GM12878 (cell line): ENCODE measurements around the gene MANBA. TPM values are rescaled to one million over a fixed set of nuclear protein-coding genes. Genes with fewer than 3 reads are reported as not detected.

Source experiments
- ATAC-seq: fragments of 200-7000 bp; cut with Tn5 transposase; 3 replicates; pipeline ENCODE4 v1.9.1; 2020; ENCODE audit warnings: mild to moderate bottlenecking, moderate library complexity
- BruUV-seq: library from RNA; stranded (reverse); fragments of 400-500 nt; replicated peaks from 2 replicates; lab custom pipeline; 2021; lab: Mats Ljungman, UMichigan
- CTCF ChIA-PET: fragments of 300-600 bp; sonication (Branson Sonifier 250); formaldehyde crosslinking; extraction: SDS; loops from one replicate; lab custom pipeline; 2021; ENCODE audit warnings: inconsistent platforms; lab: Yijun Ruan, JAX
- POLR2A ChIA-PET: fragments of 350-600 bp; formaldehyde crosslinking; extraction: SDS; loops from one replicate; lab custom pipeline; 2021; ENCODE audit warnings: inconsistent platforms; lab: Charles Lee
- RAD21 ChIA-PET: fragments of 300-600 bp; sonication (Branson Sonifier 250); formaldehyde crosslinking; loops from one replicate; lab custom pipeline; 2023; ENCODE audit warnings: antibody characterized with exemption; ENCODE audit not compliant: unreplicated experiment; lab: Charles Lee
- SMC1A ChIA-PET: fragments of 300-600 bp; sonication (Branson Sonifier 250); formaldehyde crosslinking; loops from one replicate; lab custom pipeline; 2023; ENCODE audit not compliant: unreplicated experiment, uncharacterized antibody; lab: Charles Lee
- DNase-seq: peaks from one replicate; pipeline ENCODE4 v3.0.0-alpha.2; 2011; ENCODE audit warnings: low read depth, low spot score
- FAIRE-seq: peaks from 3 replicates; lab custom pipeline; 2011; peaks lifted over from hg19 to GRCh38; lab: Jason Lieb, UNC
- H2AFZ ChIP-seq: 2 replicates; pipeline ENCODE4 v1.6.0; 2011; ENCODE audit warnings: low read depth, low read length, control low read depth; ENCODE audit not compliant: control insufficient read depth
- H3K27ac ChIP-seq: 2 replicates; pipeline ENCODE4 v1.5.1; 2011; ENCODE audit warnings: control low read depth; ENCODE audit not compliant: control insufficient read depth, insufficient read depth
- H3K27me3 ChIP-seq, 2 experiments: replicated peaks in 1 of 2; 2 replicates each; pipeline versions ENCODE4 v1.6.0 to v1.6.1; 2011; ENCODE audit warnings: low read length in 1 of 2; ENCODE audit not compliant: control insufficient read depth in 2 of 2, insufficient read depth in 2 of 2
- H3K36me3 ChIP-seq, 2 experiments: 2 replicates each; pipeline ENCODE4 v1.5.1; 2011; ENCODE audit warnings: low read length in 1 of 2; ENCODE audit not compliant: control insufficient read depth in 2 of 2, insufficient read depth in 2 of 2
- H3K4me1 ChIP-seq: 2 replicates; pipeline ENCODE4 v1.6.1; 2011; ENCODE audit warnings: mild to moderate bottlenecking, low read length, moderate library complexity, mixed read lengths; ENCODE audit not compliant: control insufficient read depth, insufficient read depth
- H3K4me2 ChIP-seq: 2 replicates; pipeline ENCODE4 v1.6.0; 2011; ENCODE audit warnings: control low read depth; ENCODE audit not compliant: control insufficient read depth, insufficient read depth
- H3K4me3 ChIP-seq: fragments of 200-600 bp; sonication (generic); 2 replicates; pipeline ENCODE4 v1.5.1; 2016
- H3K79me2 ChIP-seq: 2 replicates; pipeline ENCODE4 v1.6.0; 2011; ENCODE audit warnings: low read length; ENCODE audit not compliant: control insufficient read depth, insufficient read depth
- H3K9ac ChIP-seq: 2 replicates; pipeline ENCODE4 v1.8.0; 2011; ENCODE audit warnings: low read length, control low read depth, mixed read lengths; ENCODE audit not compliant: control insufficient read depth, insufficient read depth
- H3K9me3 ChIP-seq: replicated peaks from 3 replicates; pipeline ENCODE4 v1.5.1; 2011; ENCODE audit warnings: mild to moderate bottlenecking, low read length; ENCODE audit not compliant: control insufficient read depth, insufficient read depth
- H4K20me1 ChIP-seq: 2 replicates; pipeline ENCODE4 v1.6.0; 2011; ENCODE audit not compliant: control insufficient read depth, insufficient read depth
- CBX5 ChIP-seq: sonication (generic); IDR thresholded peaks from 2 replicates; pipeline ENCODE4 v1.6.1; 2016; ENCODE audit warnings: low read depth, moderate library complexity, mild to moderate bottlenecking, inconsistent platforms
- CREB1 ChIP-seq: IDR thresholded peaks from 2 replicates; pipeline ENCODE4 v1.6.1; 2012; ENCODE audit warnings: low read depth, mild to moderate bottlenecking, inconsistent platforms
- ETV6 ChIP-seq, 2 experiments: fragments of 450-650 bp in 1 of 2; IDR thresholded peaks in 1 of 2; conservative IDR thresholded peaks in 1 of 2; 2 replicates each; pipeline ENCODE4 v1.6.1; 2014; ENCODE audit warnings: antibody characterized with exemption in 1 of 2, borderline replicate concordance in 1 of 2, low read depth in 1 of 2, mild to moderate bottlenecking in 1 of 2, moderate library complexity in 1 of 2
- JUNB ChIP-seq: IDR thresholded peaks from 2 replicates; pipeline ENCODE4 v1.6.1; 2016; ENCODE audit warnings: antibody characterized with exemption, mild to moderate bottlenecking
- MEF2B ChIP-seq: fragments of 450-650 bp; IDR thresholded peaks from 2 replicates; pipeline ENCODE4 v1.6.1; 2018; ENCODE audit warnings: mild to moderate bottlenecking, moderate library complexity; ENCODE audit not compliant: partially characterized antibody, poor library complexity, severe bottlenecking
- NBN ChIP-seq: fragments of 450-650 bp; IDR thresholded peaks from 2 replicates; pipeline ENCODE4 v1.6.1; 2016
- NFXL1 ChIP-seq: fragments of 450-650 bp; IDR thresholded peaks from 2 replicates; pipeline ENCODE4 v1.6.1; 2017; ENCODE audit warnings: antibody characterized with exemption, mild to moderate bottlenecking, borderline replicate concordance
- PKNOX1 ChIP-seq: fragments of 450-650 bp; IDR thresholded peaks from 2 replicates; pipeline ENCODE4 v1.6.1; 2016; ENCODE audit warnings: mild to moderate bottlenecking
- POU2F2 ChIP-seq: IDR thresholded peaks from 3 replicates; pipeline ENCODE4 v1.6.1; 2011; ENCODE audit warnings: low read depth, mild to moderate bottlenecking, low read length, borderline replicate concordance
- RAD21 ChIP-seq: IDR thresholded peaks from 2 replicates; pipeline ENCODE4 v1.6.1; 2011; ENCODE audit warnings: mild to moderate bottlenecking, low read depth, low read length, moderate library complexity; ENCODE audit not compliant: insufficient read depth
- RUNX3 ChIP-seq: IDR thresholded peaks from 2 replicates; pipeline ENCODE4 v1.6.1; 2012; ENCODE audit warnings: low read length, inconsistent platforms
- SMAD1 ChIP-seq: fragments of 450-650 bp; IDR thresholded peaks from 2 replicates; pipeline ENCODE4 v1.6.1; 2018; ENCODE audit warnings: mild to moderate bottlenecking, low read depth; ENCODE audit not compliant: partially characterized antibody
- SP1 ChIP-seq: IDR thresholded peaks from one replicate; pipeline ENCODE4 v1.6.1; 2011; ENCODE audit warnings: low read depth, low read length
- WGBS: methylation state at CpG from one replicate; pipeline ENCODE4 v1.1.6; 2016; ENCODE audit warnings: low lambda C conversion rate; ENCODE audit not compliant: insufficient replicate concordance, insufficient coverage; ENCODE audit errors: missing lambda C conversion rate; 5-methylcytosine and 5-hydroxymethylcytosine counted together
- in situ Hi-C: fragments of 300-500 bp; cut with MboI; formaldehyde crosslinking; loops from 9 replicates; pipeline ENCODE4 v1.14.3; 2018; ENCODE audit warnings: mixed read lengths
- intact Hi-C: fragments of 100-400 bp; cut with micrococcal nuclease; formaldehyde crosslinking; loops from one replicate; pipeline ENCODE4 v1.14.2; 2022; ENCODE audit not compliant: unreplicated experiment
- polyA plus RNA-seq, 11 experiments: library from polyadenylated mRNA; depleted of rRNA in 4 of 11; unstranded in 6 of 11; stranded (reverse) in 5 of 11; fragments of >200 nt; fragmentation: Nextera tagmentation in 4 of 11; fragmentation: Illumina TruSeq in 1 of 11; extraction: Ambion mirVana in 4 of 11; extraction: Trizol in 1 of 11; gene quantifications; 1 replicate in 1 of 11; 2 replicates in 10 of 11; pipeline versions ENCODE4 v1.2.1 to v1.2.3, GENCODE V29; 2011 to 2016; ENCODE audit warnings: inconsistent platforms in 2 of 11, missing spikeins in 2 of 11, low read depth in 1 of 11
- total RNA-seq, 4 experiments: library from RNA; depleted of rRNA in 3 of 4; stranded (reverse); fragments of >200 nt in 3 of 4; fragmentation: Illumina TruSeq in 1 of 4; extraction: Trizol in 1 of 4; gene quantifications; 2 replicates each; pipeline versions ENCODE4 v1.2.1 to v1.2.3, GENCODE V29; 2013 to 2021
- TF ChIP-seq, protein P1 (sequence below): fragments of 450-650 bp; IDR thresholded peaks from 2 replicates; pipeline ENCODE4 v1.6.1; 2017; ENCODE audit warnings: low read depth, mild to moderate bottlenecking, moderate library complexity
- TF ChIP-seq, protein P2 (sequence below): IDR thresholded peaks from 2 replicates; pipeline ENCODE4 v1.6.1; 2012; ENCODE audit warnings: low read length, inconsistent platforms
- TF ChIP-seq, protein P3 (sequence below): fragments of 450-650 bp; IDR thresholded peaks from 2 replicates; pipeline ENCODE4 v1.6.1; 2017; ENCODE audit warnings: mild to moderate bottlenecking, low read depth, inconsistent platforms; ENCODE audit not compliant: poor library complexity, severe bottlenecking

The MANBA gene
- total and polyA plus RNA-seq, 10 of the 15 experiments (the other 5 are each of a cell fraction or from before 2014, with no cell fraction given), result 3.8 to 19.0 (median 12.5) TPM

GRCh38 chr4:102685768-102686167 lies 75.0 kb downstream of the MANBA start (continued):
- TF ChIP-seq, protein P1, sequence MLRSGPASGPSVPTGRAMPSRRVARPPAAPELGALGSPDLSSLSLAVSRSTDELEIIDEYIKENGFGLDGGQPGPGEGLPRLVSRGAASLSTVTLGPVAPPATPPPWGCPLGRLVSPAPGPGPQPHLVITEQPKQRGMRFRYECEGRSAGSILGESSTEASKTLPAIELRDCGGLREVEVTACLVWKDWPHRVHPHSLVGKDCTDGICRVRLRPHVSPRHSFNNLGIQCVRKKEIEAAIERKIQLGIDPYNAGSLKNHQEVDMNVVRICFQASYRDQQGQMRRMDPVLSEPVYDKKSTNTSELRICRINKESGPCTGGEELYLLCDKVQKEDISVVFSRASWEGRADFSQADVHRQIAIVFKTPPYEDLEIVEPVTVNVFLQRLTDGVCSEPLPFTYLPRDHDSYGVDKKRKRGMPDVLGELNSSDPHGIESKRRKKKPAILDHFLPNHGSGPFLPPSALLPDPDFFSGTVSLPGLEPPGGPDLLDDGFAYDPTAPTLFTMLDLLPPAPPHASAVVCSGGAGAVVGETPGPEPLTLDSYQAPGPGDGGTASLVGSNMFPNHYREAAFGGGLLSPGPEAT, result no peak

GRCh38 chr4:102684610-102685052 lies 76.1 kb downstream of the MANBA start:
- Histone ChIP-seq H3K9me3 (no peaks in the 10 kb centered on the region), H3K79me2 (peaks cover 6% of the 10 kb centered on the region), H3K27ac (peak overlapping the region; percentile 1; the same call in 1 of the 2 replicates), H3K4me1 (peaks cover 34% of the 10 kb centered on the region), H4K20me1 (no peaks in the 10 kb centered on the region), H3K9ac (no peak overlapping the region), H3K27me3 (no peaks in the 10 kb centered on the region), H2AFZ (no peak overlapping the region), H3K4me3 (0 out of 2 replicates have a peak overlapping the region, but pooled peaks have one; percentile 6), H3K36me3 (peaks cover 0 to 3% of the 10 kb centered on the region in 2 experiments; a peak in 2 of 4 replicates), H3K4me2 (peak overlapping the region; percentile 44)
- POLR2A ChIA-PET, result interaction anchor here (1.7 kb wide), 1 partner anchor 12 kb away, joined by 5 read pairs; no protein-coding TSS in a partner anchor
- intact Hi-C loops (loop anchor here (10.0 kb wide), 1 partner anchor 410 kb away; the partner anchor contains the start of gene BDH2), in situ Hi-C loops (no loop called here)
- RAD21 ChIA-PET, result interaction anchor here (0.9 to 3.5 kb wide), 3 partner anchors 30 to 143 kb away, joined by 3 to 27 read pairs (median 7); partner anchors contain the start of genes MANBA and UBE2D3
- FAIRE-seq (no peak), ATAC-seq (peak; percentile 48), DNase-seq (peak; percentile 37)
- BruUV-seq, result no TSS peak
- WGBS, result 68% methylated on average over 4 of the region's 4 CpGs
- SMC1A ChIA-PET, result interaction anchor here (0.7 to 2.7 kb wide), 5 partner anchors 9 to 138 kb away, joined by 3 to 9 read pairs (median 5); no protein-coding TSS in a partner anchor
- CTCF ChIA-PET, result interaction anchor here (2.1 kb wide), 1 partner anchor 8 kb away, joined by 5 read pairs; no protein-coding TSS in a partner anchor
- TF ChIP-seq RUNX3 (peak; percentile 81), ETV6 (conservative IDR thresholded peaks at IDR 0.05 in 1 of 2, IDR thresholded peaks at IDR 0.05 in 1 of 2; ENCODE audit: borderline replicate concordance in 1 of 2, low read depth in 1 of 2) (0 out of 4 replicates have a peak, but pooled peaks of 1 of the 2 experiments have one; percentile 23), PKNOX1 (no peak), CBX5 (no peak), JUNB (0 out of 2 replicates have a peak, but pooled peaks have one; percentile 25), NBN (no peak), MEF2B (peak; percentile 50), CREB1 (no peak), SMAD1 (no peak), RAD21 (no peak), SP1 (no peak), POU2F2 (no peak), NFXL1 (no peak)
- TF ChIP-seq, protein P2, sequence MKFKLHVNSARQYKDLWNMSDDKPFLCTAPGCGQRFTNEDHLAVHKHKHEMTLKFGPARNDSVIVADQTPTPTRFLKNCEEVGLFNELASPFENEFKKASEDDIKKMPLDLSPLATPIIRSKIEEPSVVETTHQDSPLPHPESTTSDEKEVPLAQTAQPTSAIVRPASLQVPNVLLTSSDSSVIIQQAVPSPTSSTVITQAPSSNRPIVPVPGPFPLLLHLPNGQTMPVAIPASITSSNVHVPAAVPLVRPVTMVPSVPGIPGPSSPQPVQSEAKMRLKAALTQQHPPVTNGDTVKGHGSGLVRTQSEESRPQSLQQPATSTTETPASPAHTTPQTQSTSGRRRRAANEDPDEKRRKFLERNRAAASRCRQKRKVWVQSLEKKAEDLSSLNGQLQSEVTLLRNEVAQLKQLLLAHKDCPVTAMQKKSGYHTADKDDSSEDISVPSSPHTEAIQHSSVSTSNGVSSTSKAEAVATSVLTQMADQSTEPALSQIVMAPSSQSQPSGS, result peak; percentile 40; the same call in 1 of the 2 replicates
- TF ChIP-seq, protein P3, sequence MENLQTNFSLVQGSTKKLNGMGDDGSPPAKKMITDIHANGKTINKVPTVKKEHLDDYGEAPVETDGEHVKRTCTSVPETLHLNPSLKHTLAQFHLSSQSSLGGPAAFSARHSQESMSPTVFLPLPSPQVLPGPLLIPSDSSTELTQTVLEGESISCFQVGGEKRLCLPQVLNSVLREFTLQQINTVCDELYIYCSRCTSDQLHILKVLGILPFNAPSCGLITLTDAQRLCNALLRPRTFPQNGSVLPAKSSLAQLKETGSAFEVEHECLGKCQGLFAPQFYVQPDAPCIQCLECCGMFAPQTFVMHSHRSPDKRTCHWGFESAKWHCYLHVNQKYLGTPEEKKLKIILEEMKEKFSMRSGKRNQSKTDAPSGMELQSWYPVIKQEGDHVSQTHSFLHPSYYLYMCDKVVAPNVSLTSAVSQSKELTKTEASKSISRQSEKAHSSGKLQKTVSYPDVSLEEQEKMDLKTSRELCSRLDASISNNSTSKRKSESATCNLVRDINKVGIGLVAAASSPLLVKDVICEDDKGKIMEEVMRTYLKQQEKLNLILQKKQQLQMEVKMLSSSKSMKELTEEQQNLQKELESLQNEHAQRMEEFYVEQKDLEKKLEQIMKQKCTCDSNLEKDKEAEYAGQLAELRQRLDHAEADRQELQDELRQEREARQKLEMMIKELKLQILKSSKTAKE, result no peak
